SKM-1 treated with dmso at 0.1 percent for 144 hours (cell line): ENCODE data around the gene NRTN.
"Not testable (repeated sequence)": the region's sequence is repeated elsewhere in the genome, so short reads cannot be mapped to it uniquely, and the experiment has no call there.

Source experiments
- DNase-seq: peaks from one replicate; lab custom pipeline; 2025; ENCODE audit not compliant: unreplicated experiment; lab: John Stamatoyannopoulos, UW

The NRTN gene

GRCh38 chr19:5804516-5805461 is at the start of gene NRTN:
NRTN (plus strand) TSS chr19:5805067; CDS start chr19:5824166, 19,099 bp downstream.
- DNase-seq = no peak

- no peak for DNase-seq
Observed at GRCh38 chr19:5762608-5763217, 42.2 kb upstream of the NRTN start.

GRCh38 chr19:5765220-5765619 is 39.6 kb upstream of the NRTN start:
- DNase-seq = no peak

GRCh38 chr19:5767949-5768348 is 36.9 kb upstream of the NRTN start:
- DNase-seq = no peak

GRCh38 chr19:5772416-5772815 is 32.5 kb upstream of the NRTN start:
- no peak for DNase-seq

GRCh38 chr19:5773276-5773675 is 31.6 kb upstream of the NRTN start:
- no peak for DNase-seq

DNA sequence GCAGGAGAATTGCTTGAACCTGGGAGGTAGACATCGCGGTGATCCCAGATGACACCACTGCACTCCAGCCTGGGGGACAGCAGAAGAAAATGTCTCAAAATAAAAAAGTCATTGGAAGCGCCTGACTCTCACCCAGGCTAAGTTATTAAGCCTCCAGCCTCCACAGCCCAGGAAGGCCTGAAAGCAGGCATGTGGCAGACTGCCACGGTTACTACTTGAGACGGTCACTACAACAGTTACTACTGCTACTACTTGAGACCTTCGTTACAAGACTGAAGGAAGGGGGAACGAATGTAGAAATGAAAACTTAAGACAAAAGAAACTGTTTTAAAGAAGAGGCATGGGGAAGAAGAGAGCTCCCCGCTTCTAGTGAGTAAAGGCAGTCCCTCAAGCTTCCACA is 29.9 kb upstream of the NRTN start:
- no peak for DNase-seq

DNA sequence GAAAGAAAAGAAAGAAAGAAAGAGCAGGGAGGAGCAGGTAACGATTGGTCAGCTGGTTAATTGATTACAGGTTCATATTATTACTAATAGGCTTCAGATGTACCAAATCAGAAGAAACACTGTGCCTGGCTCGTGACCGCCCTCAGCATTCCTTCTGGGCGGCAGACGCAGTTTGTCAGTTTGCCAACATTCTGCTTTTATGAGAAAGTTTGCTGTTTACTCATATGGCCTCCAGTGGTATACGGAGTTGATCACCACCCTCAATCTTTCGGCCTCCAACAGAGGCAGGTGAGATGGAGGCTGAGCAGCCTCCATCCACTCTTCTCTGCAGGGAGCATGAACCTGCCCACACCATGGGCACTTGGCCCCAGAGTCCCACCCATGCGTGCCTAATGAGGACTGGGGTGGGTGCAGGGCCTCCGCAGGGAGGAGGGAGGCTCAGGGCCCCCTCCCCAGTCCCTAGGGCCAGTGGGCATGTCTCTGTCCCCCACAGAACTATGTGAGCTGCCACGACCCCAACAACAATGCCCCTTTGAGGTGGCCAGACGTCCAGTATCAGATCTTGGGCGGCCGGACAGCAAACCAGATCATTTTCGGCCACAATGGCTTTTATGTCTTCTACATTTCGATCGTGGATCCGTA is 29.1 kb upstream of the NRTN start:
- no peak for DNase-seq

- DNase-seq = no peak
Observed at GRCh38 chr19:5778402-5778801, 26.5 kb upstream of the NRTN start.

DNA sequence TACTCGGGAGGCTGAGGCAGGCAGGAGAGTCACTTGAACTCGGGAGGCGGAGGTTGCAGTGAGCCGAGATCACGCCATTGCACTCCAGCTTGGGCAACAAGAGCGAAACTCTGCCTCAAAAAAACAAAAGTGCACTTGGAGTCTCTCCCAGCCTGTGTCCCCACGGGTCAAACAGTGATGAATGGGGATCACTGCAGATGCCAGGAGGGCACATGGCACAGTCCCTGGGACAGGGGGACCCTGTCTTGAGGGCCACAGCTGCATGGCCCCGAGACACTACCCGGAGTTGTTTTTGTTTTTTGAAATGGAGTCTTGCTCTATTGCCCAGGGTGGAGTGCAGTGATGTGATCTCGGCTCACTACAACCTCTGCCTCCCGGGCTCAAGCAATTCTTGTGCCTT is 24.0 kb upstream of the NRTN start:
- DNase-seq = not testable (repeated sequence)

GRCh38 chr19:5782322-5782721 is 22.5 kb upstream of the NRTN start:
- no peak for DNase-seq

GRCh38 chr19:5782945-5783919 is 21.6 kb upstream of the NRTN start:
- no peak for DNase-seq

GRCh38 chr19:5784581-5785147 is 20.2 kb upstream of the NRTN start, which contains the start of gene PRR22:
PRR22 (minus strand) TSS chr19:5784746; CDS start chr19:5784660, 86 bp downstream.
- DNase-seq = no peak

GRCh38 chr19:5785423-5785822 is 19.4 kb upstream of the NRTN start:
- no peak for DNase-seq

- no peak for DNase-seq
Observed at GRCh38 chr19:5786593-5787408, 18.1 kb upstream of the NRTN start.

DNA sequence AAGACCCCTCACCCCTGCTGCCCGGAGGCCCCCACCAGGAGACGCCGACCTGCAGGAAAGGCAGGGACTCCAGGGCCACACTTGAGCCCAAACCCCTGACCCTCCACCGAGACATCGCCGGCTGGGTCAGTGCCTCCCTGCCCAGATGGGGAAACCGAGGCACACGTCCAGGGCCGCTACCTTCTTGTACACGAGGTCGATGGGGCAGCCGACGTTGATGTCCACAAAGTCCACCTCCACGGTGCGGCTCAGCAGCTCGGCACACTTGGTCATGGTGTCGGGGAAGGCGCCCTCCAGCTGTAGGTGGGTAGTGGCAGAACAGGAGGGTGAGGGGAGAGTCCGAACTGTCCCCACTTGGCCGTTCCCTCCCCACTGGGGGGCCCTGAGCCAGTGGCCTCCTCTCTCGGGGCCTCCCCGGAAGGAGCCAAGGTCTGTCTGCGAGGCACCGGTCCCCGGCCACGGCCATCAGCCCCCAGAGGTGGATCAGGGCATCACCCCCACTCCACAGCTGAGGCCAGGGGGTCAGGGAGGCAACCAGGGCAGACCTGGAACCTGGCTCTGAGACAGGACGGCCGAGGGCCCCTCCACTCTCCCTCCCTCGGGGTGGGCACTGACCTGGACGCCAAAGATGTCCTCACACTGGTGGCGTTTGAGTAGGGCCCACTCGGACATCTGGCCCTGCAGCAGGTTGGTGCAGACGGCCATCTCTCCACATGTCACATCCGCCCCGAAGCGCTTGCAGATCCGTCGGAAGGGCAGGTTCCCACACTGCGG is 17.3 kb upstream of the NRTN start:
- no peak for DNase-seq

DNA sequence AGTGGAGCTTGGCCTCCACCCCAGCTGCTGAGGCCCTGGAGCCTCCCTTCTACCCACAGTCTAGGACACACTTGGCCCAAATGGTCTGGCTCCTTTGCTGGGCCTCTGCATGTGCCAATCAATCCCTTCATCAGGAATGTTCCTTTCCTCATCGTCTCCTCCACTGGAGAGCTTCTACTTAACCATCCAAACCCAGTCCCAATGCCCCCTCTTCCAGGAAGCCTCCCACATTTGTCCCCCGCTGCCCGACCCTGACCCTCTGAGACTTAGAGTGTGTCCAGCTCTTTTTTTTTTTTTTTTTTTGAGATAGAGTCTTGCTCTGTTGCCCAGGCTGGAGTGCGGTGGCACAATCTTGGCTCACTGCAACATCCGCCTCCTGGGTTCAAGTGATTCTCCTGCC is 16.4 kb upstream of the NRTN start:
- no peak for DNase-seq

GRCh38 chr19:5789351-5789761 is 15.5 kb upstream of the NRTN start:
- no peak for DNase-seq
